Panc1 (cell line): ENCODE results near the gene FBXO7. TPM values are rescaled to one million over a fixed set of nuclear protein-coding genes. Genes with fewer than 3 reads are reported as not detected.

Experiments used
- ATAC-seq: fragments of 200-7000 bp; cut with Tn5 transposase; 2 replicates; pipeline ENCODE4 v1.9.1; 2020; ENCODE audit warnings: mild to moderate bottlenecking, moderate library complexity
- BruUV-seq: library from RNA; stranded (reverse); fragments of 400-500 nt; replicated peaks from 2 replicates; lab custom pipeline; 2021; lab: Mats Ljungman, UMichigan
- CTCF ChIA-PET: fragments of 300-600 bp; sonication (Branson Sonifier 250); formaldehyde crosslinking; loops from one replicate; lab custom pipeline; 2022; ENCODE audit warnings: antibody characterized with exemption; lab: Charles Lee
- POLR2A ChIA-PET: fragments of 300-600 bp; sonication (Branson Sonifier 250); formaldehyde crosslinking; loops from one replicate; lab custom pipeline; 2022; ENCODE audit warnings: antibody characterized with exemption; lab: Charles Lee
- DNase-seq: peaks from one replicate; pipeline ENCODE4 v3.0.0-alpha.2; 2010; ENCODE audit warnings: low read depth, low spot score
- H3K27ac ChIP-seq: 2 replicates; pipeline ENCODE4 v1.5.1; 2011; ENCODE audit warnings: mild to moderate bottlenecking, low read length, inconsistent platforms
- H3K27me3 ChIP-seq: fragments of 200-500 bp; sonication (Bioruptor generic); 2 replicates; pipeline ENCODE4 v1.6.0; 2014; ENCODE audit warnings: low read length, inconsistent platforms; ENCODE audit not compliant: control insufficient read depth, insufficient read depth
- H3K36me3 ChIP-seq: fragments of 200-500 bp; sonication (Bioruptor generic); 2 replicates; pipeline ENCODE4 v1.5.1; 2014; ENCODE audit warnings: inconsistent platforms, mild to moderate bottlenecking, low read length, moderate library complexity; ENCODE audit not compliant: control insufficient read depth, insufficient read depth
- H3K4me1 ChIP-seq: 2 replicates; pipeline ENCODE4 v1.5.1; 2011; ENCODE audit warnings: inconsistent platforms, mild to moderate bottlenecking, low read length, moderate library complexity; ENCODE audit not compliant: control insufficient read depth, insufficient read depth
- H3K4me3 ChIP-seq, 2 experiments: 2 replicates each; pipeline ENCODE4 v1.5.1; 2011 to 2012; ENCODE audit warnings: low read depth in 2 of 2, low read length in 2 of 2, mild to moderate bottlenecking in 2 of 2, inconsistent platforms in 1 of 2, moderate library complexity in 1 of 2
- H3K9me3 ChIP-seq: fragments of 200-500 bp; sonication (Bioruptor generic); 2 replicates; pipeline ENCODE4 v1.5.1; 2014; ENCODE audit warnings: low read depth, mild to moderate bottlenecking, inconsistent platforms, low read length, moderate library complexity; ENCODE audit not compliant: control insufficient read depth, insufficient read depth
- CTCF ChIP-seq: fragments of 450-650 bp; IDR thresholded peaks from 2 replicates; pipeline ENCODE4 v1.5.1; 2017; ENCODE audit warnings: mild to moderate bottlenecking
- POLR2AphosphoS5 ChIP-seq: IDR thresholded peaks from 2 replicates; pipeline ENCODE4 v1.6.1; 2012; ENCODE audit warnings: mild to moderate bottlenecking, low read depth, low read length, moderate library complexity
- REST ChIP-seq, 2 experiments: IDR thresholded peaks; 2 replicates each; pipeline ENCODE4 v1.6.1; 2011 to 2012; ENCODE audit warnings: low read depth in 2 of 2, control low read depth in 1 of 2, low read length in 1 of 2, mild to moderate bottlenecking in 1 of 2, moderate library complexity in 1 of 2; ENCODE audit not compliant: insufficient read depth in 1 of 2
- SIN3A ChIP-seq: IDR thresholded peaks from 2 replicates; pipeline ENCODE4 v1.6.1; 2012; ENCODE audit warnings: low read depth, mild to moderate bottlenecking, low read length, moderate library complexity, borderline replicate concordance; ENCODE audit not compliant: insufficient read depth
- TCF7L2 ChIP-seq: IDR thresholded peaks from 2 replicates; pipeline ENCODE4 v1.6.1; 2011; ENCODE audit warnings: mild to moderate bottlenecking, low read depth, low read length, inconsistent platforms
- in situ Hi-C: cut with HindIII; loops from 2 replicates; pipeline ENCODE4 v1.10.0; 2016; ENCODE audit warnings: low sequenced_read_pairs, low pct_unique_long_range_greater_than_20kb
- intact Hi-C: fragments of 100-400 bp; cut with micrococcal nuclease; formaldehyde crosslinking; loops from one replicate; pipeline ENCODE4 v1.10.0; 2022; ENCODE audit not compliant: unreplicated experiment
- total RNA-seq: library from RNA; stranded (reverse); gene quantifications from one replicate; pipeline ENCODE4 v1.2.1, GENCODE V29; 2021; ENCODE audit not compliant: unreplicated experiment

Gene FBXO7
- total RNA-seq, 1 experiment from 2014 or later: 67.8 TPM

DNA sequence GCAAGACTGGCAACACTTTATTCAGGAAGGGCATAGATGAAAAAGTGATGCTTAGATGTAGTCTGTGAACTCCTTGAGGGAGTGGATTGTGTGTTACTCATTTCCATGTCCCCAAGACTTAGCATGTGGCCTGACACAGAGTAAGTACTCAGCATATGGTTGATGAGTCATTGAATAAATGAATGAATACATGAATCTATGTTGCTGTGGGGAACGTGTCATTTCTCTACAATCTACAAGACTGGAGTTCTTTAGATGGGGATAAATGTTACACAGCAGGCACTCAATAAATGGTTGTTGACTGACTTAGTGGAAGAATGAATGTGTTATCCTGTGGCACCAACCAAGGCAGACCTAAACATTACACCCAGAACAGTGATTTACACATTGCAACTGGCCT, 28.3 kb upstream of the FBXO7 start:
- no peak for ATAC-seq
- Histone ChIP-seq H3K27ac (no peak overlapping the region), H3K4me3 (no peak overlapping the region), H3K4me1 (no peaks in the 10 kb centered on the region), H3K27me3 (peaks cover 7% of the 10 kb centered on the region), H3K9me3 (no peaks in the 10 kb centered on the region), H3K36me3 (no peaks in the 10 kb centered on the region)
- TF ChIP-seq REST (IDR thresholded peaks at IDR 0.05; ENCODE audit: insufficient read depth in 1 of 2, low read depth in 2 of 2, low read length in 1 of 2) (no peak), SIN3A (no peak), POLR2AphosphoS5 (no peak), CTCF (no peak), TCF7L2 (no peak)
- DNase-seq: no peak
- ChIA-PET CTCF (no interaction called here), POLR2A (no interaction called here)
- intact Hi-C loops (no loop called here), in situ Hi-C loops (no loop called here)
- BruUV-seq: no TSS peak

DNA sequence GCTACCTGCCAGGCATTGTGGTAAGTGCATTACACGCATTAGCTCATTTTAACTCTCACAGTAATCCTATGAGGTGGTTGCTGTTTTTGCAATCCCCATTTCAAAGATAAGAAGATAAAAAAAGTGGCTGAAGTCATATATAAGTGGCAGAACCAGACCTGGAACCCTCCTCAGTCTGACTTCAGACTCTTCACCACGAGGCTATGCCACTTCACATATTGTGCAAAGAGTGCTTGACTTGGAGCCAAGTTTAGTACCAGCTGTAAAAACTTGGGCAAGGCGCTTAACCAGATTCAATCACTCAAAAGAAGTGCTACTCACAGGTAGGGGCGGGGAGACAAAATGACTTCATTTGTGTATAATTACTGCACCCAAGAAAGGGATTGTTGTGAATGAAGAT, 25.6 kb upstream of the FBXO7 start:
- BruUV-seq: no TSS peak
- POLR2A ChIA-PET: no interaction called here
- in situ Hi-C loops (no loop called here), intact Hi-C loops (no loop called here)
- DNase-seq (no peak), ATAC-seq (no peak)
- no peaks in the 10 kb centered on the region for H3K9me3 ChIP-seq
- CTCF ChIA-PET: no interaction called here
- no peak for TF ChIP-seq SIN3A
- no peak for TF ChIP-seq CTCF
- no peak for TF ChIP-seq TCF7L2
- no peak for TF ChIP-seq POLR2AphosphoS5
- no peak for TF ChIP-seq REST (IDR thresholded peaks at IDR 0.05; ENCODE audit: insufficient read depth in 1 of 2, low read depth in 2 of 2, low read length in 1 of 2)
- H3K4me1 ChIP-seq: no peaks in the 10 kb centered on the region
- H3K27me3 ChIP-seq: peaks cover 3% of the 10 kb centered on the region
- no peak overlapping the region for H3K4me3 ChIP-seq
- H3K27ac ChIP-seq: no peak overlapping the region
- no peaks in the 10 kb centered on the region for H3K36me3 ChIP-seq
